GM23338 (cell line): ENCODE results near the gene MEF2D.

Experiments
- CREB1 ChIP-seq: fragments of 250-450 bp; sonication (Bioruptor Pico); IDR thresholded peaks from 2 replicates; pipeline ENCODE4 v1.5.0; 2020; ENCODE audit warnings: low read depth, mild to moderate bottlenecking, moderate library complexity
- CTCF ChIP-seq, 2 experiments: fragments of 200-600 bp in 1 of 2; sonication (generic) in 1 of 2; conservative IDR thresholded peaks; 2 replicates each; pipeline versions ENCODE4 v1.5.1 to v1.6.1; 2016 to 2017; ENCODE audit warnings: antibody characterized with exemption in 2 of 2, low read depth in 2 of 2, mild to moderate bottlenecking in 2 of 2, moderate library complexity in 1 of 2
- EZH2 ChIP-seq: fragments of 200-600 bp; sonication (generic); IDR thresholded peaks from one replicate; pipeline ENCODE4 v1.8.0; 2017; ENCODE audit warnings: antibody characterized with exemption, mild to moderate bottlenecking, low read depth; ENCODE audit not compliant: unreplicated experiment
- EZH2phosphoT487 ChIP-seq: fragments of 200-600 bp; sonication (generic); IDR thresholded peaks from one replicate; pipeline ENCODE4 v1.8.1; 2018; ENCODE audit warnings: antibody characterized with exemption; ENCODE audit not compliant: unreplicated experiment
- JUNB ChIP-seq: IDR thresholded peaks from one replicate; pipeline ENCODE4 v1.6.1; 2016; ENCODE audit warnings: antibody characterized with exemption; ENCODE audit not compliant: unreplicated experiment
- POLR2AphosphoS5 ChIP-seq: IDR thresholded peaks from 2 replicates; pipeline ENCODE4 v1.6.1; 2016; ENCODE audit warnings: antibody characterized with exemption, low read depth
- REST ChIP-seq: IDR thresholded peaks from one replicate; pipeline ENCODE4 v1.6.1; 2018; ENCODE audit warnings: antibody characterized with exemption; ENCODE audit not compliant: unreplicated experiment
- TF ChIP-seq, protein P1 (sequence below): IDR thresholded peaks from 2 replicates; pipeline ENCODE4 v1.6.1; 2016; ENCODE audit warnings: antibody characterized with exemption

DNA sequence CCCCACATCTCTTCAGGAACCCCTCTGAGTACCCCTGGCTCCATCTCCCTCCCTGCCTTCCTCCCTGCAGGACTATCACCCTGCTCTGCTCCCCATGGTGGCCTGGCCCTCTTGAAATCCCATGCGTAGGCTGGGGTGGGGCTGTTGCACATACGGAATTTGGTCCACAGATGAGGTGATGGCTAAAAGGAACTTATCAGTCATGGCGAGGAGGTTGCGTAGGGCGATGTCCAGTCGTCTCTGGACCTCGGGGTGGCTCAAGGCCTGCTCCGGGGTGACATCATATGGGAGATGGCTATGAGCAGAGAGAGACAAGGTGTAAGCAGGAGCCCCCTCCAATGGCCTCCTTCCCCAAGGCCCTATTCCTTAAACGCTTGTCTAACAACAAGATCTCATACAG is 36.5 kb upstream of the MEF2D start:
- TF ChIP-seq CTCF (conservative IDR thresholded peaks at IDR 0.05; ENCODE audit: low read depth in 2 of 2): no peak
- no peak for TF ChIP-seq REST
- no peak for TF ChIP-seq POLR2AphosphoS5
- TF ChIP-seq, protein P1, sequence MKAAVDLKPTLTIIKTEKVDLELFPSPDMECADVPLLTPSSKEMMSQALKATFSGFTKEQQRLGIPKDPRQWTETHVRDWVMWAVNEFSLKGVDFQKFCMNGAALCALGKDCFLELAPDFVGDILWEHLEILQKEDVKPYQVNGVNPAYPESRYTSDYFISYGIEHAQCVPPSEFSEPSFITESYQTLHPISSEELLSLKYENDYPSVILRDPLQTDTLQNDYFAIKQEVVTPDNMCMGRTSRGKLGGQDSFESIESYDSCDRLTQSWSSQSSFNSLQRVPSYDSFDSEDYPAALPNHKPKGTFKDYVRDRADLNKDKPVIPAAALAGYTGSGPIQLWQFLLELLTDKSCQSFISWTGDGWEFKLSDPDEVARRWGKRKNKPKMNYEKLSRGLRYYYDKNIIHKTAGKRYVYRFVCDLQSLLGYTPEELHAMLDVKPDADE: no peak
- no peak for TF ChIP-seq EZH2
- TF ChIP-seq EZH2phosphoT487: no peak
- no peak for TF ChIP-seq CREB1 (CRISPR knock-in tag)
- TF ChIP-seq JUNB: no peak
